GM18870 (cell line): ENCODE results near the gene NANOG.
"Not testable (repeated sequence)": the region's sequence is repeated elsewhere in the genome, so short reads cannot be mapped to it uniquely, and the experiment has no call there.

Experiments used
- ATAC-seq: cut with Tn5 transposase; IDR thresholded peaks from one replicate; pipeline ENCODE4 v1.9.1; 2021; ENCODE audit warnings: moderate library complexity; ENCODE audit not compliant: unreplicated experiment

NANOG gene

GRCh38 chr12:7788884-7789528 is at the start of gene NANOG:
NANOG (plus strand) TSS chr12:7789402; CDS start chr12:7789615, 213 bp downstream.
- ATAC-seq, result not testable (repeated sequence)

DNA sequence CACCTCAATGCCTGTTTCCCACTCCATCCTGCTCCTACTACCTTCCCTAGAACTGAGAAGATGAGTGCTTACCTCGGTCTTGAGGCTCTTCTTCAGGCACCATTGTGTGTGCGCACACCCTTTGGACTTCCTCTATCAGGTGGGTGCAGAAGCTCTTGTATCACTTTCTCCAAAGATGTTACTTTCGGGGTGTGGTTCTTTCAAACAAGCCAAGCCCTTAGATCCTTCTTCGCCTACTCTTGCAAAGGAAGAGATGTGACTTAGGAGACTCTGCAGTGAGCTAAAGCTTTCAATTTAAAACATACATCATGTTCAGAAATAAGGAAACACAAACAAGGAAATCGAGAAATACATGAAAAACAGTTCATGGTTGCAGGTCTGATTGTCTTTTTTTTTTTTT is 42.0 kb upstream of the NANOG start, which contains the start of gene CLEC4C:
TSS of gene CLEC4C (minus strand) at position 130 of the 400 bp plus-strand sequence. CDS start at position 103, 27 bp downstream.
- no peak for ATAC-seq

GRCh38 chr12:7748852-7749251 is 40.4 kb upstream of the NANOG start:
- ATAC-seq, result no peak

DNA sequence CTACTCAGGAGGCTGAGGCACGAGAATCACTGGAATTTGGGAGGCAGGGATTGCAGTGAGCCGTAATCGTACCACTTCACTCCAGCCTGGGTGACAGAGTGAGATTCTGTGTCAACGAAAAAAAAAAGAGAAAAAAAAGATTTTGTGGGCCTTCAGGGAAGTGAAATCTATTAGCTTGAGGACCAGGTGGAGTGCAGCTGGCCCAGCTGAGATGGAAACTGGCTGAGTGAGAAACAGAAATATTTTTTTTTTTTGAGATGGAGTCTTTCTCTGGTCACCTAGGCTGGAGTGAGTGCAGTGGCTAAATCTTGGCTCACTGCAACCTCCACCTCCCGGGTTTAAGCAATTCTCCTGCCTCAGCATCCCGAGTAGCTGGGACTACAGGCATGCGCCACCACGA is 39.8 kb upstream of the NANOG start:
- no peak for ATAC-seq

GRCh38 chr12:7750350-7750749 is 38.9 kb upstream of the NANOG start:
- ATAC-seq, result no peak

GRCh38 chr12:7751394-7751793 is 37.8 kb upstream of the NANOG start:
- no peak for ATAC-seq

DNA sequence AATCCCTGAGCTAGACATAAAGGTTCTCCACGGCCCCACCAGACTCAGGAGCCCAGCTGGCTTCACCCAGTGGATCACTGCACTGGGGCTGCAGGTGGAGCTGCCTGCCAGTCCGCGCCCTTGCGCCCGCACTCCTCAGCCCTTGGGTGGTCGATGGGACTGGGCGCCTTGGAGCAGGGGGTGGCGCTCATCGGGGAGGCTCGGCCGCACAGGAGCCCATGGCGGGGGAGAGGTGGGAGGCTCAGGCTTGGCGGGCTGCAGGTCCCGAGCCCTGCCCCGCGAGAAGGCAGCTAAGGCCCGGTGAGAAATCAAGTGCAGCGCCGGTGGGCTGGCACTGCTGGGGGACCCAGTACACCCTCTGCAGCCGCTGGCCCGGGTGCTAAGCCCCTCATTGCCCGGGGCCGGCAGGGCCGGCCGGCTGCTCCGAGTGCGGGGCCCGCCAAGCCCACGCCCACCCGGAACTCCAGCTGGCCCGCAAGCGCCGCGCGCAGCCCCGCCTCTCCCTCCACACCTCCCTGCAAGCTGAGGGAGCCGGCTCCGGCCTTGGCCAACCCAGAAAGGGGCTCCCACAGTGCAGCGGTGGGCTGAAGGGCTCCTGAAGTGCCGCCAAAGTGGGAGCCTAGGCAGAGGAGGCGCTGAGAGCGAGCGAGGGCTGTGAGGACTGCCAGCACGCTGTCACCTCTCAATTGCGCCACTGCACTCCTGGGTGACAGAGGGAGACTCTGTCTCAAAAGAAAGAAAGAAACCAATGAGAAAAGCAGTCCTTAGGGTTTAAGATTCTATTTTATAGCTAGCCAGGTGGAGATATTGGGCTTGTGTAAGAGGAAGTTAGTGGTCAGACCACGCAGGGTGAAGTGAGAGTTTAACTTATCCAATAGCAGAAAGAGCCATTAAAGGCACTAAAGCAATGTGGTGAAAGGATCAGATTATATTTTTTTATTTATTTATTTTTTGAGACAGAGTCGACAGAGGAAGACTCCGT is 37.0 kb upstream of the NANOG start:
- ATAC-seq, result not testable (repeated sequence)

- not testable (repeated sequence) for ATAC-seq
These were observed 33.5 kb upstream of the NANOG start for GRCh38 chr12:7755668-7756067.

GRCh38 chr12:7756993-7757392 is 32.2 kb upstream of the NANOG start:
- ATAC-seq, result no peak

- no peak for ATAC-seq
These were observed 30.4 kb upstream of the NANOG start for GRCh38 chr12:7758766-7759140.

GRCh38 chr12:7769999-7770398 is 19.2 kb upstream of the NANOG start:
- ATAC-seq, result no peak

- no peak for ATAC-seq
These were observed 7.9 kb upstream of the NANOG start for GRCh38 chr12:7781274-7781673.

- no peak for ATAC-seq
These were observed 7.1 kb upstream of the NANOG start for GRCh38 chr12:7782055-7782454.

- not testable (repeated sequence) for ATAC-seq
These were observed 5.8 kb upstream of the NANOG start for GRCh38 chr12:7783433-7783832.

DNA sequence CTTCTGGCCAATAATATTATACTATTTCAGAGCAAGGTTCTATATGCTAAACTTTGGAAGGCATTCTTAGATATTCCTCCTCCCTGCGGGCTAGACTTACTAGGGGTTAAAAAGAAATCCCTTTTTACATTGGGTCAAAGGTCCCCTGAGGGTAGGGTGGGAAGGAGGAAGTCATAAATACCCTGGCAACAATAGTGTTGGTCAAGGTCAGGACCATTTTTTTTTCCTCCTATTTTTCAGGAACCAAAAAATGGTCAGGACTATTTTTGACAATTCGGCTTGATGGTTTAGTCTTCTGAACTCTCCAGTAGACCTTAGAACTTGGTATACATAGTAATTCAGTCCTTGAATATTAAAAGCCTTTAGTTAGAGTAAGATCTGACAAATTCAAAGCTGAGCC is 4.5 kb upstream of the NANOG start:
- ATAC-seq, result no peak

DNA sequence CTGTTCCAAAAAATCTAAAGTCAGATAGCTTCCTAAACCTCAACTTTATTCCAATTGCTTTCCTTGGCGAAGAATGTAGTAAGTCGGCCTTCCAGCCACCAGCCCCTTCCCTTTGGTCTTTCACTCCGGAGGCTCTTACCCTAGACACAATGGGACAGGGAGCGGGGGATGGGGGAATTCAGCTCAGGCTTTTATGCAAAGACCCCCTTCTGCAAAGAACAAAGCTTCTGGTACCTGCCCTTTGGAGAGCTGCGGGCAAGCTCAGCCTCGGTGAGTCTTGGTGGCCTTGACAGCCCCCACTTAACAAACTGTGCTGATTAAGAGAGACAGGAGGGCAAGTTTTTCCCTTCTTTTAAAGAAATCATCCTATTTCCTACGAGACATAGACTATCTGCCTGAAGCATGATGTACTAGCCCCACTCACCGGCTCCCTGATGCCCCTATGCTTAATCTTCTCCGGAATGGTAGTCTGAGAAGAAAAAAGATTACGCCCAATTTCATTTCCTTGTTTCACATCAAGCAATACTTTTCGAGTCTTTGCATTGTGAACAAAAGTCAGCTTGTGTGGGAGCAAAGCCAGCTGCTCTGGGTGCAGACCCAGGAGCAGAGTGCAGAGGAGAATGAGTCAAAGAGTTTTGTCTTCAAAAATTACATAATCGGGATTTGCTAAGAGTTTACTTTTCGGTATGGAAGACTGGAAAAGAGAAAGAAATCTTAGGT is 1.5 kb upstream of the NANOG start:
- ATAC-seq, result no peak

DNA sequence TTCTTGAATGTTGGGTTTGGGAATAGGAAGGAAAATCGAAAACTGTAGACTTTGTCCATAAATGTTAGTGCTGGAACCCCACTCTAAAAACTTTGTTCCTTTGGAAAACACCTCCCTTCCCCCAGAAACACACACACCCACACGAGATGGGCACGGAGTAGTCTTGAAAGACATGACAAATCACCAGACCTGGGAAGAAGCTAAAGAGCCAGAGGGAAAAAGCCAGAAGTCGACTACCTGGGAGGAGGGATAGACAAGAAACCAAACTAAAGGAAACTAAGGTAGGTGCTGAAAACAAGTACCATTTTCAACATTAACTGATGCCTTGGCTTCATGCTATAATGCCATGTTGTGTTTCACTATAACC is 925 bp upstream of the NANOG start:
- ATAC-seq, result no peak

DNA sequence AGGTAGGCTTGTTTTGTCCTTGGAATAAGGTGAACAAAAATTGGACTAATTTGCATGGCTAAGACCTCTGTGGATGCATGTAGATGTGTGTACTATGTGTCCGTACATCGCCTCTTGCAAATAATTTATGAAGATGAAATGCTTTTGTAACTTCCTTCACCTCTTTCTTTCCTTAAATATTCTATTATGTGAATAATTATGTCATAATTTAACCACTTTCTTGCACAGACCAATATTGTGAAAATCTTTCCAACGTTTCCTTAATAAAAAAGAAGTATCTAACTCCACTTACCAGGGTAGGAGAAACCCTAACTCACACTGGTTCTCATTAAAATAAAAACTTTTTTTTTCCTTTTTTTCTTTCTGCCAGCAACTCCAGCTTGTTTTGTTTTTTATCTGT is 4.0 kb downstream of the NANOG start:
- no peak for ATAC-seq

DNA sequence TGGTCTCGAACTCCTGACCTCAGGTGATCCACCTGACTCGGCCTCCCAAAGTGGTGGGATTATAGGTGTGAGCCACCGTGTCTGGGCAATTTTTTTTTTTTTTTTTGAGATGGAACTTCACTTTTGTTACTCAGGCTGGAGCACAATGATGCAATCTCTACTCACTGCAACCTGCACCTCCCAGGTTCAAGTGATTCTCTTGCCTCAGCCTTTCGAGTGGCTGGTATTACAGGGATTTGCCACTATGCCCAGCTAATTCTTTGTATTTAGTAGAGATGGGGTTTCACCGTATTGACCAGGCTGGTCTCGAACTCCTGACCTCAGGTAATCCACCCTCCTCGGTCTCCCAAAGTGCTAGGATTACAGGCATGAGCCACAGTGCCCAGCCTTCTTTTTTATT is 8.1 kb downstream of the NANOG start:
- ATAC-seq, result not testable (repeated sequence)

GRCh38 chr12:7797698-7798398 is 8.6 kb downstream of the NANOG start:
- ATAC-seq, result no peak
